ENCODE results near the gene JMJD6. TPM values are rescaled to one million over a fixed set of nuclear protein-coding genes. Genes with fewer than 3 reads are reported as not detected.

Gene JMJD6
- total RNA-seq, 1 experiment from 2014 or later: 28.9 TPM

- no peak for DNase-seq
- Histone ChIP-seq H4K20me1 (ENCODE audit: control insufficient read depth, insufficient read depth, insufficient read length) (no peaks in the 10 kb centered on the region), H2BK12ac (ENCODE audit: insufficient read length, low read depth, low read length) (no peak overlapping the region), H2BK15ac (ENCODE audit: low read depth, low read length) (no peak overlapping the region), H3K18ac (ENCODE audit: insufficient read length, low read depth, low read length) (no peak overlapping the region), H2AFZ (ENCODE audit: low read length) (no peak overlapping the region), H3K9ac (ENCODE audit: extremely low read depth, insufficient read length, low read length) (no peak overlapping the region), H3K23ac (ENCODE audit: insufficient read length, low read depth, low read length) (no peak overlapping the region), H3K79me2 (ENCODE audit: insufficient read depth, low read length) (no peaks in the 10 kb centered on the region), H3K79me1 (ENCODE audit: insufficient read depth, low read depth, low read length, poor library complexity, severe bottlenecking) (no peaks in the 10 kb centered on the region), H2BK20ac (ENCODE audit: low read depth, low read length, poor library complexity, severe bottlenecking) (no peak overlapping the region), H4K91ac (ENCODE audit: insufficient read length, low read depth, low read length) (no peak overlapping the region), H3K4me2 (ENCODE audit: insufficient read depth, insufficient read length, low read length) (no peak overlapping the region), H3K56ac (ENCODE audit: insufficient read length, low read depth, low read length) (no peak overlapping the region), H4K5ac (ENCODE audit: insufficient read length, low read depth, low read length) (no peak overlapping the region), H3K14ac (ENCODE audit: insufficient read depth, low read length) (no peak overlapping the region; the same call in 1 of the 2 replicates), H3K27me3 (ENCODE audit: insufficient read depth, low read length) (no peaks in the 10 kb centered on the region), H3K27ac (ENCODE audit: insufficient read length, low read depth, low read length) (no peak overlapping the region), H3K4ac (ENCODE audit: low read depth, low read length) (no peak overlapping the region), H2AK5ac (ENCODE audit: insufficient read length, low read length) (no peak overlapping the region), H3K23me2 (ENCODE audit: insufficient read length, low read depth, low read length, poor library complexity, severe bottlenecking) (no peaks in the 10 kb centered on the region), H3K9me3 (ENCODE audit: control insufficient read depth, low read depth, low read length) (no peaks in the 10 kb centered on the region), H3T11ph (ENCODE audit: low read length) (no peak overlapping the region), H3K4me1 (ENCODE audit: insufficient read depth, low read length) (peaks cover 3% of the 10 kb centered on the region; the same call in 1 of the 2 replicates), H2BK120ac (ENCODE audit: low read depth, low read length, poor library complexity, severe bottlenecking) (no peak overlapping the region), H2BK5ac (ENCODE audit: insufficient read length, low read length) (no peak overlapping the region), H4K8ac (replicated peaks; ENCODE audit: insufficient read length, low read depth, low read length) (no peak overlapping the region)
- Mint-ChIP-seq H3K27ac (peak overlapping the region in 2 of 3 experiments; percentile 53 to 59; a peak in 3 of 7 replicates), H3K9me3 (no peaks in the 10 kb centered on the region; a peak in 1 of 5 replicates), H3K4me3 (0 out of 5 replicates have a peak overlapping the region, but pooled peaks of 1 of the 2 experiments have one; percentile 2), H3K27me3 (ENCODE audit: low read depth) (no peaks in the 10 kb centered on the region), H3K4me1 (peaks cover 20 to 38% of the 10 kb centered on the region in 2 experiments), H3K36me3 (ENCODE audit: insufficient read depth in 1 of 3, low read depth in 3 of 3) (peaks cover 0 to 4% (median 0%) of the 10 kb centered on the region in 3 experiments; a peak in 1 of 7 replicates)
- TF ChIP-seq, protein P1, sequence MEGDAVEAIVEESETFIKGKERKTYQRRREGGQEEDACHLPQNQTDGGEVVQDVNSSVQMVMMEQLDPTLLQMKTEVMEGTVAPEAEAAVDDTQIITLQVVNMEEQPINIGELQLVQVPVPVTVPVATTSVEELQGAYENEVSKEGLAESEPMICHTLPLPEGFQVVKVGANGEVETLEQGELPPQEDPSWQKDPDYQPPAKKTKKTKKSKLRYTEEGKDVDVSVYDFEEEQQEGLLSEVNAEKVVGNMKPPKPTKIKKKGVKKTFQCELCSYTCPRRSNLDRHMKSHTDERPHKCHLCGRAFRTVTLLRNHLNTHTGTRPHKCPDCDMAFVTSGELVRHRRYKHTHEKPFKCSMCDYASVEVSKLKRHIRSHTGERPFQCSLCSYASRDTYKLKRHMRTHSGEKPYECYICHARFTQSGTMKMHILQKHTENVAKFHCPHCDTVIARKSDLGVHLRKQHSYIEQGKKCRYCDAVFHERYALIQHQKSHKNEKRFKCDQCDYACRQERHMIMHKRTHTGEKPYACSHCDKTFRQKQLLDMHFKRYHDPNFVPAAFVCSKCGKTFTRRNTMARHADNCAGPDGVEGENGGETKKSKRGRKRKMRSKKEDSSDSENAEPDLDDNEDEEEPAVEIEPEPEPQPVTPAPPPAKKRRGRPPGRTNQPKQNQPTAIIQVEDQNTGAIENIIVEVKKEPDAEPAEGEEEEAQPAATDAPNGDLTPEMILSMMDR (conservative IDR thresholded peaks at IDR 0.05): peak; percentile 66
- 100% methylated on average over 2 of the region's 18 CpGs for WGBS (ENCODE audit: extremely low coverage, insufficient read length, low lambda C conversion rate)
These were observed 43.2 kb downstream of the JMJD6 start for GRCh38 chr17:76683011-76683755.

Data from H9 (cell line).